Chondrocyte (in vitro differentiated cells): ENCODE measurements around the gene SLC39A5. TPM values are rescaled to one million over a fixed set of nuclear protein-coding genes. Genes with fewer than 3 reads are reported as not detected.
"Not testable (repeated sequence)": the region's sequence is repeated elsewhere in the genome, so short reads cannot be mapped to it uniquely, and the experiment has no call there.

Experiments used
- DNase-seq: peaks from one replicate; pipeline ENCODE4 v3.0.0; 2021; ENCODE audit warnings: mixed read lengths, low spot score
- H3K27ac Mint-ChIP-seq: one replicate; pipeline ENCODE4 v1.8.0; 2021; ENCODE audit warnings: mild to moderate bottlenecking, moderate library complexity, mixed read lengths; ENCODE audit not compliant: unreplicated experiment
- H3K27me3 Mint-ChIP-seq: 2 replicates; pipeline ENCODE4 v1.8.0; 2021; ENCODE audit warnings: low read depth, mixed read lengths
- H3K36me3 Mint-ChIP-seq: 2 replicates; pipeline ENCODE4 v1.8.0; 2021; ENCODE audit warnings: low read depth, mixed read lengths
- H3K4me1 Mint-ChIP-seq: 2 replicates; pipeline ENCODE4 v1.8.0; 2021; ENCODE audit warnings: low read depth, mild to moderate bottlenecking, mixed read lengths
- H3K4me3 Mint-ChIP-seq: one replicate; pipeline ENCODE4 v1.8.0; 2021; ENCODE audit warnings: mild to moderate bottlenecking, moderate library complexity, mixed read lengths; ENCODE audit not compliant: unreplicated experiment
- H3K9me3 Mint-ChIP-seq: 2 replicates; pipeline ENCODE4 v1.8.0; 2021; ENCODE audit warnings: low read depth, mixed read lengths
- CTCF ChIP-seq: fragments of 200-600 bp; sonication (generic); IDR thresholded peaks from 2 replicates; pipeline ENCODE4 v1.5.0; 2021; ENCODE audit warnings: antibody characterized with exemption, mild to moderate bottlenecking, moderate library complexity
- total RNA-seq: library from RNA; stranded (reverse); gene quantifications from 3 replicates; pipeline ENCODE4 v1.2.1, GENCODE V29; 2021

Gene SLC39A5
- total RNA-seq, 1 donor from 2014 or later = 0.47 TPM

- Mint-ChIP-seq H3K27me3 (no peaks in the 10 kb centered on the region), H3K36me3 (peaks cover 30% of the 10 kb centered on the region), H3K9me3 (no peaks in the 10 kb centered on the region), H3K4me1 (peaks cover 5% of the 10 kb centered on the region), H3K27ac (peak overlapping the region; percentile 17), H3K4me3 (no peak overlapping the region)
- TF ChIP-seq CTCF = no peak
- DNase-seq = no peak
Measured at GRCh38 chr12:56282030-56282429, 52.2 kb downstream of the SLC39A5 start.

GRCh38 chr12:56282579-56282978, 52.7 kb downstream of the SLC39A5 start:
- Mint-ChIP-seq H3K36me3 (peaks cover 30% of the 10 kb centered on the region), H3K27ac (peak overlapping the region; percentile 17), H3K4me3 (no peak overlapping the region), H3K9me3 (no peaks in the 10 kb centered on the region), H3K4me1 (peaks cover 5% of the 10 kb centered on the region), H3K27me3 (no peaks in the 10 kb centered on the region)
- DNase-seq = no peak
- no peak for TF ChIP-seq CTCF

- not testable (repeated sequence) for DNase-seq, H3K27me3 Mint-ChIP-seq, H3K4me3 Mint-ChIP-seq, H3K4me1 Mint-ChIP-seq, H3K27ac Mint-ChIP-seq, H3K9me3 Mint-ChIP-seq
- H3K36me3 Mint-ChIP-seq = peaks cover 24% of the 10 kb centered on the region
Measured at GRCh38 chr12:56284263-56284662, 54.4 kb downstream of the SLC39A5 start.

GRCh38 chr12:56286044-56286830, 56.4 kb downstream of the SLC39A5 start:
- peaks cover 5% of the 10 kb centered on the region for H3K4me1 Mint-ChIP-seq
- no peak overlapping the region for H3K27ac Mint-ChIP-seq
- no peak overlapping the region for H3K4me3 Mint-ChIP-seq
- no peak for TF ChIP-seq CTCF
- no peak for DNase-seq
- H3K27me3 Mint-ChIP-seq = no peaks in the 10 kb centered on the region
- no peaks in the 10 kb centered on the region for H3K9me3 Mint-ChIP-seq
- H3K36me3 Mint-ChIP-seq = peaks cover 21% of the 10 kb centered on the region

Other genes starting within 250 kb of the SLC39A5 start
- 11.4 to 18.2 TPM (median 13.9 TPM) in 3 replicates for gene SUOX, start 232.8 kb upstream of the SLC39A5 start, total RNA-seq
- gene IKZF4, start 209.0 kb upstream of the SLC39A5 start, total RNA-seq = 5.3 to 6.1 TPM (median 5.7 TPM) in 3 replicates
- 15.8 to 27.8 TPM (median 19.5 TPM) in 3 replicates for gene RPS26, start 188.1 kb upstream of the SLC39A5 start, total RNA-seq
- 0.52 to 1.7 TPM (median 1.4 TPM) in 3 replicates for gene ERBB3, start 149.9 kb upstream of the SLC39A5 start, total RNA-seq
- gene PA2G4, start 125.5 kb upstream of the SLC39A5 start, total RNA-seq = 59.8 to 87.1 TPM (median 65.1 TPM) in 3 replicates
- gene RPL41, start 113.4 kb upstream of the SLC39A5 start, total RNA-seq = 2,552 to 3,030 TPM (median 2,631 TPM) in 3 replicates
- 5.0 to 11.2 TPM (median 8.0 TPM) in 3 replicates for gene ZC3H10, start 111.8 kb upstream of the SLC39A5 start, total RNA-seq
- 127 to 155 TPM (median 144 TPM) in 3 replicates for gene ESYT1, start 101.8 kb upstream of the SLC39A5 start, total RNA-seq
- gene MYL6B, start 77.5 kb upstream of the SLC39A5 start, total RNA-seq = 70.5 to 79.7 TPM (median 75.2 TPM) in 3 replicates
- gene MYL6, start 71.7 kb upstream of the SLC39A5 start, total RNA-seq = 1,367 to 2,282 TPM (median 2,236 TPM) in 3 replicates
- gene SMARCC2, start 40.6 kb upstream of the SLC39A5 start, total RNA-seq = 50.4 to 96.7 TPM (median 57.4 TPM) in 3 replicates
- gene RNF41, start 8.1 kb upstream of the SLC39A5 start, total RNA-seq = 59.2 to 103 TPM (median 99.7 TPM) in 3 replicates
- gene NABP2, start 5.7 kb upstream of the SLC39A5 start, total RNA-seq = 36.6 to 50.7 TPM (median 38.7 TPM) in 3 replicates
- 99.9 to 113 TPM (median 106 TPM) in 3 replicates for gene ANKRD52, start 28.3 kb downstream of the SLC39A5 start, total RNA-seq
- gene COQ10A, start 36.9 kb downstream of the SLC39A5 start, total RNA-seq = 9.0 to 15.6 TPM (median 9.8 TPM) in 3 replicates
- 160 to 174 TPM (median 171 TPM) in 3 replicates for gene CS, start 70.3 kb downstream of the SLC39A5 start, total RNA-seq
- gene CNPY2, start 85.9 kb downstream of the SLC39A5 start, total RNA-seq = 144 to 188 TPM (median 149 TPM) in 3 replicates
- 27.6 to 32.5 TPM (median 29.1 TPM) in 3 replicates for gene PAN2, start 103.9 kb downstream of the SLC39A5 start, total RNA-seq
- gene IL23A, start 108.8 kb downstream of the SLC39A5 start, total RNA-seq = not detected in 3 replicates
- gene STAT2, start 130.1 kb downstream of the SLC39A5 start, total RNA-seq = 163 to 210 TPM (median 166 TPM) in 3 replicates
- gene APOF, start 132.8 kb downstream of the SLC39A5 start, total RNA-seq = not detected in 3 replicates
- gene TIMELESS, start 219.4 kb downstream of the SLC39A5 start, total RNA-seq = 11.7 to 21.0 TPM (median 12.1 TPM) in 3 replicates
- gene MIP, start 224.6 kb downstream of the SLC39A5 start, total RNA-seq = not detected in 3 replicates
- gene SPRYD4, start 238.5 kb downstream of the SLC39A5 start, total RNA-seq = 1.5 to 2.7 TPM (median 1.6 TPM) in 3 replicates